Parathyroid adenoma (tissue), 2 donors: ENCODE measurements around the gene OR5AP2.
"Not testable (repeated sequence)": the region's sequence is repeated elsewhere in the genome, so short reads cannot be mapped to it uniquely, and the experiment has no call there.

Experiments used
- H2AFZ ChIP-seq: fragments of 300-600 bp; sonication (generic); one replicate; pipeline ENCODE4 v1.7.0; 2017; ENCODE audit warnings: antibody characterized with exemption, mild to moderate bottlenecking
- H3K27ac ChIP-seq: fragments of 300-600 bp; sonication (generic); one replicate; pipeline ENCODE4 v1.7.0; 2017
- H3K27me3 ChIP-seq: fragments of 300-600 bp; sonication (generic); one replicate; pipeline ENCODE4 v1.7.0; 2017; ENCODE audit warnings: low read length; ENCODE audit not compliant: control insufficient read depth, insufficient read depth
- H3K36me3 ChIP-seq: fragments of 300-600 bp; sonication (generic); one replicate; pipeline ENCODE4 v1.7.0; 2017; ENCODE audit warnings: low read length; ENCODE audit not compliant: control insufficient read depth, insufficient read depth
- H3K4me1 ChIP-seq: fragments of 300-600 bp; sonication (generic); one replicate; pipeline ENCODE4 v1.7.0; 2017; ENCODE audit warnings: control low read depth
- H3K4me2 ChIP-seq: fragments of 300-600 bp; sonication (generic); one replicate; pipeline ENCODE4 v1.7.0; 2017; ENCODE audit warnings: low read length
- H3K4me3 ChIP-seq: fragments of 300-600 bp; sonication (generic); one replicate; pipeline ENCODE4 v1.7.0; 2017; ENCODE audit warnings: low read depth, low read length
- H3K79me2 ChIP-seq: fragments of 300-600 bp; sonication (generic); one replicate; pipeline ENCODE4 v1.7.0; 2017; ENCODE audit warnings: control low read depth
- H3K9ac ChIP-seq: fragments of 300-600 bp; sonication (generic); one replicate; pipeline ENCODE4 v1.7.0; 2017; ENCODE audit warnings: mild to moderate bottlenecking
- H3K9me3 ChIP-seq: fragments of 300-600 bp; sonication (generic); one replicate; pipeline ENCODE4 v1.7.0; 2017; ENCODE audit warnings: low read length; ENCODE audit not compliant: control insufficient read depth
- CTCF ChIP-seq: fragments of 300-600 bp; sonication (generic); IDR thresholded peaks from one replicate; pipeline ENCODE4 v1.7.0; 2017; ENCODE audit warnings: antibody characterized with exemption, mild to moderate bottlenecking
- donor health status: primary hyperparathyroidism.

The OR5AP2 gene

GRCh38 chr11:56624661-56625110 lies 17.6 kb downstream of the OR5AP2 start:
- no peak overlapping the region for H3K4me3 ChIP-seq
- no peak overlapping the region for H2AFZ ChIP-seq
- H3K4me1 ChIP-seq, result no peaks in the 10 kb centered on the region
- TF ChIP-seq CTCF, result peak; percentile 6
- H3K4me2 ChIP-seq, result no peak overlapping the region
- no peaks in the 10 kb centered on the region for H3K9me3 ChIP-seq
- H3K79me2 ChIP-seq, result no peaks in the 10 kb centered on the region
- H3K9ac ChIP-seq, result no peak overlapping the region
- H3K27ac ChIP-seq, result no peak overlapping the region
- no peaks in the 10 kb centered on the region for H3K36me3 ChIP-seq
- no peaks in the 10 kb centered on the region for H3K27me3 ChIP-seq

GRCh38 chr11:56611174-56611573 lies 31.1 kb downstream of the OR5AP2 start:
- no peaks in the 10 kb centered on the region for H3K9me3 ChIP-seq
- H3K27ac ChIP-seq, result no peak overlapping the region
- H3K27me3 ChIP-seq, result no peaks in the 10 kb centered on the region

GRCh38 chr11:56592088-56592717 lies 50.0 kb downstream of the OR5AP2 start:
- not testable (repeated sequence) for H3K4me3 ChIP-seq, H3K36me3 ChIP-seq, H3K4me1 ChIP-seq, H3K4me2 ChIP-seq, H2AFZ ChIP-seq, H3K9me3 ChIP-seq, H3K27me3 ChIP-seq, H3K79me2 ChIP-seq, H3K9ac ChIP-seq, H3K27ac ChIP-seq

More at GRCh38 chr11:56611174-56611573, 31.1 kb downstream of the OR5AP2 start:
- Histone ChIP-seq H3K36me3 (no peaks in the 10 kb centered on the region), H3K9ac (no peak overlapping the region), H2AFZ (no peak overlapping the region), H3K4me3 (no peak overlapping the region), H3K4me1 (no peaks in the 10 kb centered on the region), H3K4me2 (no peak overlapping the region), H3K79me2 (no peaks in the 10 kb centered on the region)
- no peak for TF ChIP-seq CTCF
